Measurements from ENCODE around the gene PXT1. TPM values are rescaled to one million over a fixed set of nuclear protein-coding genes. Genes with fewer than 3 reads are reported as not detected.
"Not testable (repeated sequence)": the region's sequence is repeated elsewhere in the genome, so short reads cannot be mapped to it uniquely, and the experiment has no call there.

PXT1 gene
- total and polyA plus RNA-seq, 4 donors, result 0.05 TPM; not detected in 3

DNA sequence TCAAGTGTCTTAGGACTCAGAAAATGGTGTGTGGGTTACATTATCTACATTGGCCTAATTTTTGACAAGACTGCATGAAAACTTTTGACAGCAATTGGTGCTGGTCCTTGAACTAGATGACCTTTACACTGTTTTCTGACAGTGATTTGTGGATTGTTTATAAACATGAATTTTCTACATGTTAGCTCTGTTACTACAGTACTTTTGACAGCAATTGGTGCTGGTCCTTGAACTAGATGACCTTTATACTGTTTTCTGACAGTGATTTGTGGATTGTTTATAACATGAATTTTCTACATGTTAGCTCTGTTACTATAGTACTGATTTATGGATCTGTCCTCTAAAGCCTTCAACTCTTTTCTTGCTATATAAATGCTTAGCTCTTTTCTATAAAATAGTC, 16.8 kb upstream of the PXT1 start:
- intact Hi-C loops (cut with DNase I), result no loop called here
- Histone ChIP-seq H3K9me3 (ENCODE audit: control insufficient read depth, low read length) (no peaks in the 10 kb centered on the region), H3K4me1 (ENCODE audit: control insufficient read depth in 1 of 2, insufficient read depth in 2 of 2, low read length in 2 of 2) (peaks cover 0 to 3% of the 10 kb centered on the region in 2 donors), H3K27ac (ENCODE audit: low read depth in 1 of 2, low read length in 2 of 2) (no peak overlapping the region), H3K4me3 (ENCODE audit: low read length in 2 of 2) (no peak overlapping the region), H3K36me3 (ENCODE audit: control insufficient read depth in 1 of 2, insufficient read depth in 2 of 2, low read length in 1 of 2) (no peaks in the 10 kb centered on the region), H3K27me3 (ENCODE audit: control insufficient read depth in 1 of 2, insufficient read depth in 2 of 2, low read length in 1 of 2) (no peaks in the 10 kb centered on the region)
- ATAC-seq (ENCODE audit: low FRiP score) (no peak), DNase-seq (no peak)

- intact Hi-C loops (cut with DNase I), result no loop called here
- H3K4me1 ChIP-seq (ENCODE audit: control insufficient read depth in 1 of 2, insufficient read depth in 2 of 2, low read length in 2 of 2), result no peaks in the 10 kb centered on the region
- no peak overlapping the region for H3K4me3 ChIP-seq (ENCODE audit: low read length in 2 of 2)
- 61 to 67% methylated on average over 3 of the region's 3 CpGs for WGBS, 2 donors
- DNase-seq (no peak), ATAC-seq (ENCODE audit: low FRiP score) (no peak)
- no peak overlapping the region for H3K27ac ChIP-seq (ENCODE audit: low read depth in 1 of 2, low read length in 2 of 2)
- no peaks in the 10 kb centered on the region for H3K9me3 ChIP-seq (ENCODE audit: control insufficient read depth, low read length)
- no peaks in the 10 kb centered on the region for H3K36me3 ChIP-seq (ENCODE audit: control insufficient read depth in 1 of 2, insufficient read depth in 2 of 2, low read length in 1 of 2)
- H3K27me3 ChIP-seq (ENCODE audit: control insufficient read depth in 1 of 2, insufficient read depth in 2 of 2, low read length in 1 of 2), result no peaks in the 10 kb centered on the region
Observed at GRCh38 chr6:36455486-36456027, 12.9 kb upstream of the PXT1 start.

DNA sequence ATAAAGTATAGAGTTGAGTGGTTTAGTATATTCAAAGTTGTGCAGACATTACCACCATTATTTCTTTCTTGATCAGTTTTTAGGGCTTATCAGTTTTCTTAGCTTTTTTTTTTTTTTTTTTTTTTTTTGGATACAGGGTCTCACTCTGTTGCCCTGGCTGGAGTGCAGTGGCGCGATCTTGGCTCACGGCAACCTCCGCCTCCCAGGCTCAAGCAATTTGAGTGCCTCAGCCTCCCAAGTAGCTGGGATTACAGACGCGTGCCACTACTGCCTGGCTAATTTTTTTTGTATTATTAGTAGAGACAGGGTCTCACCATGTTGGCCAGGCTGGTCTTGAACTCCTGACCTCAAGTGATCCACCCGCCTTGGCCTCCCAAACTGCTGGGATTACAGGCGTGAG, 10.2 kb upstream of the PXT1 start:
- H3K4me1 ChIP-seq (ENCODE audit: control insufficient read depth in 1 of 2, insufficient read depth in 2 of 2, low read length in 2 of 2); H3K9me3 ChIP-seq (ENCODE audit: control insufficient read depth, low read length); H3K4me3 ChIP-seq (ENCODE audit: low read length in 2 of 2); intact Hi-C loops (cut with DNase I); ATAC-seq (ENCODE audit: low FRiP score); H3K27ac ChIP-seq (ENCODE audit: low read depth in 1 of 2, low read length in 2 of 2); DNase-seq; H3K27me3 ChIP-seq (ENCODE audit: control insufficient read depth in 1 of 2, insufficient read depth in 2 of 2, low read length in 1 of 2); H3K36me3 ChIP-seq (ENCODE audit: control insufficient read depth in 1 of 2, insufficient read depth in 2 of 2, low read length in 1 of 2): not testable (repeated sequence)
- WGBS, 2 donors, result 97% methylated on average over 8 of the region's 8 CpGs

DNA sequence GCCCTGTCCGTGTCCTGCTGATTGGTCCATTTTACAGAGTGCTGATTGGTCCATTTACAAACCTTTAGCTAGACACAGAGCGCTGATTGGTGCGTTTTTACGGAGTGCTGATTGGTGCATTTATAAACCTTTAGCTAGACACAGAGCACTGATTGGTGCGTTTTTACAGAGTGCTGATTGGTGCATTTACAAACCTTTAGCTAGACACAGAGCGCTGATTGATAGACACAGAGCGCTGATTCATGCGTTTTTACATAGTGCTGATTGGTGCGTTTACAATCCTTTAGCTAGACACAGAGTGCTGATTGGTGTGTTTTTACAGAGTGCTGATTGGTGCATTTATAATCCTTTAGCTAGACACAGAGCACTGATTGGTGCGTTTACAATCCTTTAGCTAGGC, 6.5 kb upstream of the PXT1 start:
- H3K4me3 ChIP-seq (ENCODE audit: low read length in 2 of 2); H3K27ac ChIP-seq (ENCODE audit: low read depth in 1 of 2, low read length in 2 of 2); H3K9me3 ChIP-seq (ENCODE audit: control insufficient read depth, low read length); H3K27me3 ChIP-seq (ENCODE audit: control insufficient read depth in 1 of 2, insufficient read depth in 2 of 2, low read length in 1 of 2); H3K4me1 ChIP-seq (ENCODE audit: control insufficient read depth in 1 of 2, insufficient read depth in 2 of 2, low read length in 2 of 2); DNase-seq; H3K36me3 ChIP-seq (ENCODE audit: control insufficient read depth in 1 of 2, insufficient read depth in 2 of 2, low read length in 1 of 2); ATAC-seq (ENCODE audit: low FRiP score); intact Hi-C loops (cut with DNase I): not testable (repeated sequence)
- WGBS, 2 donors, result 96 to 97% methylated on average over 10 of the region's 10 CpGs

GRCh38 chr6:36445621-36446020, 3.0 kb upstream of the PXT1 start:
- ATAC-seq (ENCODE audit: low FRiP score), result no peak
- peaks cover 0 to 6% of the 10 kb centered on the region in 2 donors for H3K4me1 ChIP-seq (ENCODE audit: control insufficient read depth in 1 of 2, insufficient read depth in 2 of 2, low read length in 2 of 2)
- H3K27me3 ChIP-seq (ENCODE audit: control insufficient read depth in 1 of 2, insufficient read depth in 2 of 2, low read length in 1 of 2), result no peaks in the 10 kb centered on the region
- no peak overlapping the region for H3K4me3 ChIP-seq (ENCODE audit: low read length in 2 of 2)
- H3K27ac ChIP-seq (ENCODE audit: low read depth in 1 of 2, low read length in 2 of 2), result no peak overlapping the region
- no peaks in the 10 kb centered on the region for H3K9me3 ChIP-seq (ENCODE audit: control insufficient read depth, low read length)
- no peak for DNase-seq
- H3K36me3 ChIP-seq (ENCODE audit: control insufficient read depth in 1 of 2, insufficient read depth in 2 of 2, low read length in 1 of 2), result no peaks in the 10 kb centered on the region
- intact Hi-C loops (cut with DNase I), result no loop called here

DNA sequence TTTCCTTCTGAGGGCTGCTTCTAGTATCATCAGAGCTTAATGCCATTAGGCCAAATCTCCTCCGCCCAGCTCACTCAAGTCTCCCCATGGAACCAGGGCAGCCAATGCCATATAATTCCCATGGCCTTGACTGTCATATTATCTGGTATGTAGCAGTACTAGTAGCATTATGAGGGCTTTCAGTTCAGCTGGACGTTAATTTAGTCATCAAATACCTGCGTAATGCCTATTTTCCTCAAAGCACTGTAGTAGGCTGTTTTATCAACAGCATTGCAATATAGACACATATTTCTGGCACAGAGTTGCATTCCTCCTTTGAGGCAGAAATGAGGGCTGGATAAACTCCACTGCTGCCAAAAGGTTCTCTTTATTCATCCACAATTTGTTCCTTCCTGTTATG, 1.8 kb upstream of the PXT1 start:
- no peaks in the 10 kb centered on the region for H3K36me3 ChIP-seq (ENCODE audit: control insufficient read depth in 1 of 2, insufficient read depth in 2 of 2, low read length in 1 of 2)
- H3K27me3 ChIP-seq (ENCODE audit: control insufficient read depth in 1 of 2, insufficient read depth in 2 of 2, low read length in 1 of 2), result no peaks in the 10 kb centered on the region
- no peak for ATAC-seq (ENCODE audit: low FRiP score)
- 19 to 31% methylated on average over 3 of the region's 3 CpGs for WGBS, 2 donors
- no peak for DNase-seq
- peak overlapping the region in 1 of 2 donors; percentile 96 for H3K4me3 ChIP-seq (ENCODE audit: low read length in 2 of 2)
- intact Hi-C loops (cut with DNase I), result loop anchor here (5.0 kb wide), 3 partner anchors 57 to 148 kb away; partner anchors contain the start of genes ETV7 (in 1 of the 2), SRSF3 (in 1 of the 2) and STK38 (in 1 of the 2)
- peaks cover 0 to 6% of the 10 kb centered on the region in 2 donors for H3K4me1 ChIP-seq (ENCODE audit: control insufficient read depth in 1 of 2, insufficient read depth in 2 of 2, low read length in 2 of 2)
- H3K27ac ChIP-seq (ENCODE audit: low read depth in 1 of 2, low read length in 2 of 2), result peak overlapping the region; percentile 28 to 84
- no peaks in the 10 kb centered on the region for H3K9me3 ChIP-seq (ENCODE audit: control insufficient read depth, low read length)

GRCh38 chr6:36443471-36444428, 1.1 kb upstream of the PXT1 start:
- no peak for DNase-seq
- H3K27me3 ChIP-seq (ENCODE audit: control insufficient read depth in 1 of 2, insufficient read depth in 2 of 2, low read length in 1 of 2), result no peaks in the 10 kb centered on the region
- H3K4me1 ChIP-seq (ENCODE audit: control insufficient read depth in 1 of 2, insufficient read depth in 2 of 2, low read length in 2 of 2), result peaks cover 0 to 6% of the 10 kb centered on the region in 2 donors
- H3K27ac ChIP-seq (ENCODE audit: low read depth in 1 of 2, low read length in 2 of 2), result peak overlapping the region; percentile 28 to 84
- no peak for ATAC-seq (ENCODE audit: low FRiP score)
- H3K4me3 ChIP-seq (ENCODE audit: low read length in 2 of 2), result peak overlapping the region; percentile 65 to 96
- intact Hi-C loops (cut with DNase I), result loop anchor here (2.0 to 5.0 kb wide), 4 partner anchors 21 to 149 kb away; partner anchors contain the start of genes ETV7 (in 1 of the 2), SRSF3 (in 1 of the 2) and STK38 (in 1 of the 2)
- H3K9me3 ChIP-seq (ENCODE audit: control insufficient read depth, low read length), result no peaks in the 10 kb centered on the region
- 3% methylated on average over 18 of the region's 18 CpGs for WGBS, 2 donors
- H3K36me3 ChIP-seq (ENCODE audit: control insufficient read depth in 1 of 2, insufficient read depth in 2 of 2, low read length in 1 of 2), result no peaks in the 10 kb centered on the region

DNA sequence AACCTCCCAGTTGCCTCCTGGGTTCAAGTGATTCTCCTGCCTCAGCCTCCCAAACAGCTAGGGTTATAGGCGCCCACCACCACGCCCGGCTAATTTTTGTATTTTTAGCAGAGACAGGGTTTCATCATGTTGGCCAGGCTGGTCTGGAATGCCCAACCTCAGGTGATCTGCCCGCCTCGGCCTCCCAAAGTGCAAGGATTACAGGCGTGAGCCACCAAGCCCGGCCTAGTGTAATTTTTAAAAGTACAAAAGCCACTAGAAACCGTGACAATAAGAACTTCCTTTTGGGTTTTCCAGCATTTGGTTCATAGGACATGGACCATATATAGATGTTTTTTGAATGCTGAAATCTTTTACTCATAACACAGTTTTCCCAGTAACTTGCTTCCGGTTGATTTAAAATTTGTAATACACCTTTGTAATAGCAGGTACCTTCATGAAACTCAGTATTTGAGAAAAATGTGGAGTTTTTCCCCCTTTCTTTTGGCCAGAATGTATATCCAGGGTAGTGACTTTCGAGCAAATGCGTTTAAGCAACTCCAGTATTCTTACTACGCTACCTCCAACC, 467 bp downstream of the PXT1 start:
- ATAC-seq (ENCODE audit: low FRiP score) (no peak), DNase-seq (no peak)
- 58 to 59% methylated on average over 12 of the region's 12 CpGs for WGBS, 2 donors
- H3K27ac ChIP-seq (ENCODE audit: low read depth in 1 of 2, low read length in 2 of 2), result peak overlapping the region in 1 of 2 donors; percentile 87
- no peaks in the 10 kb centered on the region for H3K36me3 ChIP-seq (ENCODE audit: control insufficient read depth in 1 of 2, insufficient read depth in 2 of 2, low read length in 1 of 2)
- intact Hi-C loops (cut with DNase I), result loop anchor here (2.0 to 5.0 kb wide), 4 partner anchors 19 to 150 kb away; partner anchors contain the start of genes ETV7 (in 1 of the 2), SRSF3 (in 1 of the 2) and STK38 (in 1 of the 2)
- H3K4me3 ChIP-seq (ENCODE audit: low read length in 2 of 2), result peak overlapping the region; percentile 30 to 96
- H3K9me3 ChIP-seq (ENCODE audit: control insufficient read depth, low read length), result no peaks in the 10 kb centered on the region
- H3K4me1 ChIP-seq (ENCODE audit: control insufficient read depth in 1 of 2, insufficient read depth in 2 of 2, low read length in 2 of 2), result peaks cover 0 to 2% of the 10 kb centered on the region in 2 donors
- no peaks in the 10 kb centered on the region for H3K27me3 ChIP-seq (ENCODE audit: control insufficient read depth in 1 of 2, insufficient read depth in 2 of 2, low read length in 1 of 2)

Measured in aorta (tissue), 5 donors.